Measurements from ENCODE around the gene CDA. TPM values are rescaled to one million over a fixed set of nuclear protein-coding genes. Genes with fewer than 3 reads are reported as not detected.
A peak's percentile ranks its signal among the peaks of the same experiment; 100 is the strongest.

Gene CDA
- total RNA-seq = under 1 TPM in 1 of 5 donors, not detected in 4; 0.35 TPM
- total RNA-seq (2013) = not detected
- total RNA-seq = 0 to 0.23 (median 0) reads per million in 29 experiments

DNA sequence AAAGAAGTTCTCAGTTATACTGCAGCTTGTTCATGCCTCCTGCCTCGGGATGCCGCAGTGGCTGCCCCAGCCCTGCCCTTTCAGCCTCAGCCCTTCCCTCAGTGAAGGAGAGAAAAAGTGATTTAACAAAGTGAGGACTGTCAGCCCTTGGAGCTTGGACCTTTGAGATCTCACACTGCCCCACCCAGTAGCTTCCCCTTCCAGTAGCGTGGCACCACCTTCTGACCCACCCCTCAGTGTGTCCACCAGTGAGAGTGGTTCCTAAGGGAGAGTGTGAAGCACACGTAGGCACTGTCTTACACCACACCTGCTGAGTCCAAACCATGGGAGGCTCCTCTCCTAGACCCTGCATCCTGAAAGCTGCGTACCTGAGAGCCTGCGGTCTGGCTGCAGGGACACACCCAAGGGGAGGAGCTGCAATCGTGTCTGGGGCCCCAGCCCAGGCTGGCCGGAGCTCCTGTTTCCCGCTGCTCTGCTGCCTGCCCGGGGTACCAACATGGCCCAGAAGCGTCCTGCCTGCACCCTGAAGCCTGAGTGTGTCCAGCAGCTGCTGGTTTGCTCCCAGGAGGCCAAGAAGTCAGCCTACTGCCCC, at the start of gene CDA:
TSS of gene CDA (plus strand) at position 464 of the 592 bp plus-strand sequence. CDS start at position 497, 33 bp downstream.
- peaks cover 8 to 13% (median 9%) of the 10 kb centered on the region in 3 donors for H3K4me1 Mint-ChIP-seq
- ATAC-seq (replicated peaks in 1 of 4) (no peak), DNase-seq (peak in 1 of 35 experiments; percentile 8)
- WGBS (ENCODE audit: insufficient coverage) = 29% methylated on average over 9 of the region's 11 CpGs
- H3K27me3 ChIP-seq (replicated peaks in 1 of 2; ENCODE audit: control insufficient read depth in 2 of 2, extremely low read depth in 1 of 2, insufficient read depth in 2 of 2, low read length in 1 of 2) = peaks cover 2 to 56% of the 10 kb centered on the region in 2 experiments
- H3K27ac ChIP-seq (ENCODE audit: low read length) = no peak within 1 kb of the TSS
- CTCF ChIA-PET = no interaction called here
- peaks cover 51 to 71% of the 10 kb centered on the region in 2 donors for H3K27me3 Mint-ChIP-seq
- POLR2A ChIA-PET = no interaction called here
- H3K27ac Mint-ChIP-seq = no peak within 1 kb of the TSS
- H3K4me1 ChIP-seq (ENCODE audit: control insufficient read depth in 1 of 2, extremely low read depth in 1 of 2, insufficient read depth in 2 of 2, low read length in 2 of 2) = peaks cover 0 to 5% of the 10 kb centered on the region in 2 experiments
- no peak within 1 kb of the TSS for H3K4me3 Mint-ChIP-seq
- H3K36me3 ChIP-seq (ENCODE audit: control insufficient read depth in 2 of 2, extremely low read depth in 1 of 2, insufficient read depth in 1 of 2, low read length in 1 of 2) = no peaks in the 10 kb centered on the region
- no peak within 1 kb of the TSS for H3K4me3 ChIP-seq (ENCODE audit: control insufficient read depth in 1 of 2, extremely low read depth in 1 of 2, low read length in 1 of 2)
- no peaks in the 10 kb centered on the region for H3K36me3 Mint-ChIP-seq
- H3K9me3 ChIP-seq = no peaks in the 10 kb centered on the region
- no peaks in the 10 kb centered on the region for H3K9me3 Mint-ChIP-seq

DNA sequence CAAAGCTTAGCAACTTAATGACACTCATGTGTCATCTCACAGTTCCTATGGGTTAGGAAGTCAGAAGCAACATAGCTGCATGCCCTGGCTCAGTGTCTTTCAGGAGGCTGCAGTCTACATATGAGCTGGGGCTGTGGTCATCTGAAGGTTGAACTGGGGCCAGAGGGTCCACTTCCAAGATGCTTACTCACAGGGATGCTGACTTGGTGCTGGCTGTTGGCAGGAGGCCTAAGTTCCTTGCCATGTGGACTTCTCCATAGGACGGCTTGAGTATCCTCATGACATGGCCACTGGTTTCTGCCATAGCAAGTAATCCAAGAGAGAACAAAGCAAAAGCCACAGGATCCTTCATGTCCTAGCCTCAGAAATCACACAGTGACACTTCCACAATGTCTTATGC, 48.6 kb upstream of the CDA start:
- Mint-ChIP-seq H3K27me3 (peaks cover 44 to 46% of the 10 kb centered on the region in 2 donors), H3K36me3 (no peaks in the 10 kb centered on the region)
- CTCF ChIA-PET = no interaction called here

GRCh38 chr1:20546637-20547036, 42.3 kb upstream of the CDA start:
- Mint-ChIP-seq H3K4me3 (no peak overlapping the region), H3K9me3 (no peaks in the 10 kb centered on the region), H3K4me1 (no peaks in the 10 kb centered on the region), H3K36me3 (no peaks in the 10 kb centered on the region), H3K27ac (no peak overlapping the region), H3K27me3 (peaks cover 48 to 49% of the 10 kb centered on the region in 2 donors)
- ChIA-PET POLR2A (no interaction called here), CTCF (no interaction called here)
- H3K9me3 ChIP-seq = no peaks in the 10 kb centered on the region
- H3K4me1 ChIP-seq (ENCODE audit: control insufficient read depth in 1 of 2, extremely low read depth in 1 of 2, insufficient read depth in 2 of 2, low read length in 2 of 2) = no peaks in the 10 kb centered on the region
- H3K27me3 ChIP-seq (replicated peaks in 1 of 2; ENCODE audit: control insufficient read depth in 2 of 2, extremely low read depth in 1 of 2, insufficient read depth in 2 of 2, low read length in 1 of 2) = peaks cover 7 to 29% of the 10 kb centered on the region in 2 experiments
- no peak for ATAC-seq (replicated peaks in 1 of 4)
- no peak overlapping the region for H3K27ac ChIP-seq (ENCODE audit: low read length)
- 92% methylated on average over 2 of the region's 3 CpGs for WGBS (ENCODE audit: insufficient coverage)
- DNase-seq = no peak
- no peak overlapping the region for H3K4me3 ChIP-seq (ENCODE audit: control insufficient read depth in 1 of 2, extremely low read depth in 1 of 2, low read length in 1 of 2)
- H3K36me3 ChIP-seq (ENCODE audit: control insufficient read depth in 2 of 2, extremely low read depth in 1 of 2, insufficient read depth in 1 of 2, low read length in 1 of 2) = no peaks in the 10 kb centered on the region

More for the DNA sequence above, 48.6 kb upstream of the CDA start:
- ATAC-seq (replicated peaks in 1 of 4) (no peak), DNase-seq (no peak)
- Mint-ChIP-seq H3K4me3 (no peak overlapping the region), H3K27ac (no peak overlapping the region), H3K9me3 (no peaks in the 10 kb centered on the region), H3K4me1 (no peaks in the 10 kb centered on the region)
- Histone ChIP-seq H3K27ac (ENCODE audit: low read length) (no peak overlapping the region), H3K9me3 (no peaks in the 10 kb centered on the region), H3K4me3 (ENCODE audit: control insufficient read depth in 1 of 2, extremely low read depth in 1 of 2, low read length in 1 of 2) (no peak overlapping the region), H3K27me3 (replicated peaks in 1 of 2; ENCODE audit: control insufficient read depth in 2 of 2, extremely low read depth in 1 of 2, insufficient read depth in 2 of 2, low read length in 1 of 2) (peaks cover 4 to 34% of the 10 kb centered on the region in 2 experiments), H3K4me1 (ENCODE audit: control insufficient read depth in 1 of 2, extremely low read depth in 1 of 2, insufficient read depth in 2 of 2, low read length in 2 of 2) (no peaks in the 10 kb centered on the region), H3K36me3 (ENCODE audit: control insufficient read depth in 2 of 2, extremely low read depth in 1 of 2, insufficient read depth in 1 of 2, low read length in 1 of 2) (no peaks in the 10 kb centered on the region)
- POLR2A ChIA-PET = no interaction called here
- WGBS (ENCODE audit: insufficient coverage) = 100% methylated on average over 1 of the region's 1 CpG

DNA sequence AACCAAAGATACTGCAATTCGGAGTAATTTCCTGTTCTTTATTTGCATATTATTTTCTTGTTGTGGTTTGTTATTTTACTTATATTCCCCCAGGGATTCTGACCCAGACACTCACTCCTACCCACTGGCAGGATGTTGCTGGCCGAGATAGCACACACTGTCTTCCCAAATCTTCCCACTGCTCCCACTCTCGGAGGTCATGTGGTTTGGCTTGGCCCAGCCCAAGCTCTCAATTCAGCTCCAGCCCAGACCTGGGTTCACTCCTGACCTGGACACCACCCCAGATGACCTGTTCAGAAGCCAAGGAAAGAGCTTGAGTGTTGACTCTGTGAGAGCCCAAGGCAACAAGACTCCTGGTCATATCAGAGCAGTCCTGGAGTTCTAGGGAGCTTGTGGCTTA, 37.7 kb upstream of the CDA start:
- H3K4me1 Mint-ChIP-seq = peaks cover 0 to 3% (median 2%) of the 10 kb centered on the region in 3 donors
- H3K4me3 Mint-ChIP-seq = no peak overlapping the region
- peaks cover 32 to 52% of the 10 kb centered on the region in 2 donors for H3K27me3 Mint-ChIP-seq
- no peak overlapping the region for H3K27ac ChIP-seq (ENCODE audit: low read length)
- POLR2A ChIA-PET = no interaction called here
- no peaks in the 10 kb centered on the region for H3K9me3 Mint-ChIP-seq
- DNase-seq (no peak), ATAC-seq (replicated peaks in 1 of 4) (no peak)
- no peaks in the 10 kb centered on the region for H3K36me3 Mint-ChIP-seq
- H3K4me1 ChIP-seq (ENCODE audit: control insufficient read depth in 1 of 2, extremely low read depth in 1 of 2, insufficient read depth in 2 of 2, low read length in 2 of 2) = peaks cover 0 to 8% of the 10 kb centered on the region in 2 experiments
- H3K9me3 ChIP-seq = no peaks in the 10 kb centered on the region
- H3K27me3 ChIP-seq (replicated peaks in 1 of 2; ENCODE audit: control insufficient read depth in 2 of 2, extremely low read depth in 1 of 2, insufficient read depth in 2 of 2, low read length in 1 of 2) = peaks cover 9 to 49% of the 10 kb centered on the region in 2 experiments
- no peak overlapping the region for H3K4me3 ChIP-seq (ENCODE audit: control insufficient read depth in 1 of 2, extremely low read depth in 1 of 2, low read length in 1 of 2)
- 40% methylated on average over 2 of the region's 3 CpGs for WGBS (ENCODE audit: insufficient coverage)
- CTCF ChIA-PET = no interaction called here
- H3K36me3 ChIP-seq (ENCODE audit: control insufficient read depth in 2 of 2, extremely low read depth in 1 of 2, insufficient read depth in 1 of 2, low read length in 1 of 2) = no peaks in the 10 kb centered on the region
- H3K27ac Mint-ChIP-seq = no peak overlapping the region

DNA sequence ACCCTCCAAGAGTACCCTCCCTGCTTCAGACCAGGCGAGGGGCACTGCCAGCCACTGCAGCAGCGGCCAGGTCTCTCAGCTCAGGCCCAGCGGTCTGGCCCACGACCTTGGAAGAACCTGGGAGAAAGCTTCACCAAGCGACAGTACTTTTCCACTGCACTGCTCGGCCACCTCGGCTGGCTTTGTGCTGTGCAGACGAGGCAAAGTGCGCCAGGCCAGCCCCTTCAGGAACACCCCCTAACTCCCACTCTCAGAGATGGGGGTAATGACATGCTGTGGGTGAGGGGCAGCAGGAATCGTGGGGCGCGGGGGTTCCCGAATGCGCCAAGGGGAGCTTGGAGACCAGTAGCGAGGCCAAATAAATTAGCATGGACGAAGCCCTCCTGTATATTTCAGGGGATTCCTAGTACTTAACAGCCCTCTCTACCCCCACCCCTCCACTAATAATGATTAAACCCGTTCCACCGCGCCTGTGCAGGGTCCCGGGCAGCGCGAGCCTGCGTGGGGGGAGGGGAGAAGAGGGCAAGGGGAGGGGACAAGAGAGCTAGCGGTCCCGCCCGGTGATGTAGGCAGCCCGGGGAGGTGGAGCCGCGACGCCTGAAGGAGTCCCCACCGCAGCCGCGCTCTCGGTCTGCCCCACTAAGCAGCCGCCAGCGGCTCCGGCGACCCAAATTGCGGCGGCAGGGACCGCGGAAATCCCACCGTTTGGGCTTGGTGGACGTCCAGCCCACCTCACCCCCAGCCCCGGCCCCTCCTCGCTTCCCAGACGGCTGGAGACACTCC, 36.8 kb upstream of the CDA start, which contains the start of gene FAM43B:
TSS of gene FAM43B (plus strand) at position 629 of the 783 bp plus-strand sequence. CDS start 401 bp downstream, outside the sequence.
- CTCF ChIA-PET = interaction anchor here in 1 of 2 donors (0.6 kb wide), 1 partner anchor 24 kb away, joined by 3 read pairs; no protein-coding TSS in a partner anchor
- H3K4me3 Mint-ChIP-seq = no peak within 1 kb of the TSS
- H3K4me3 ChIP-seq (ENCODE audit: control insufficient read depth in 1 of 2, extremely low read depth in 1 of 2, low read length in 1 of 2) = no peak within 1 kb of the TSS
- POLR2A ChIA-PET = no interaction called here
- H3K27me3 Mint-ChIP-seq = peaks cover 26 to 47% of the 10 kb centered on the region in 2 donors
- H3K9me3 Mint-ChIP-seq = no peaks in the 10 kb centered on the region
- H3K27ac Mint-ChIP-seq = no peak within 1 kb of the TSS
- DNase-seq (no peak), ATAC-seq (replicated peaks in 1 of 4) (no peak)
- H3K4me1 Mint-ChIP-seq = peaks cover 0 to 3% (median 2%) of the 10 kb centered on the region in 3 donors
- WGBS (ENCODE audit: insufficient coverage) = 2% methylated on average over 26 of the region's 47 CpGs
- peaks cover 0 to 8% of the 10 kb centered on the region in 2 experiments for H3K4me1 ChIP-seq (ENCODE audit: control insufficient read depth in 1 of 2, extremely low read depth in 1 of 2, insufficient read depth in 2 of 2, low read length in 2 of 2)
- no peak within 1 kb of the TSS for H3K27ac ChIP-seq (ENCODE audit: low read length)
- H3K36me3 ChIP-seq (ENCODE audit: control insufficient read depth in 2 of 2, extremely low read depth in 1 of 2, insufficient read depth in 1 of 2, low read length in 1 of 2) = no peaks in the 10 kb centered on the region
- no peaks in the 10 kb centered on the region for H3K9me3 ChIP-seq
- peaks cover 9 to 58% of the 10 kb centered on the region in 2 experiments for H3K27me3 ChIP-seq (replicated peaks in 1 of 2; ENCODE audit: control insufficient read depth in 2 of 2, extremely low read depth in 1 of 2, insufficient read depth in 2 of 2, low read length in 1 of 2)
- H3K36me3 Mint-ChIP-seq = no peaks in the 10 kb centered on the region

- H3K27ac Mint-ChIP-seq = no peak overlapping the region
- H3K36me3 ChIP-seq (ENCODE audit: control insufficient read depth in 2 of 2, extremely low read depth in 1 of 2, insufficient read depth in 1 of 2, low read length in 1 of 2) = no peaks in the 10 kb centered on the region
- no peak for ATAC-seq (replicated peaks in 1 of 4)
- no peak overlapping the region for H3K27ac ChIP-seq (ENCODE audit: low read length)
- peaks cover 21 to 46% of the 10 kb centered on the region in 2 donors for H3K27me3 Mint-ChIP-seq
- H3K4me3 Mint-ChIP-seq = no peak overlapping the region
- peaks cover 0 to 8% of the 10 kb centered on the region in 2 experiments for H3K4me1 ChIP-seq (ENCODE audit: control insufficient read depth in 1 of 2, extremely low read depth in 1 of 2, insufficient read depth in 2 of 2, low read length in 2 of 2)
- H3K36me3 Mint-ChIP-seq = no peaks in the 10 kb centered on the region
- no peak for DNase-seq
- no peaks in the 10 kb centered on the region for H3K9me3 Mint-ChIP-seq
- peaks cover 9 to 61% of the 10 kb centered on the region in 2 experiments for H3K27me3 ChIP-seq (replicated peaks in 1 of 2; ENCODE audit: control insufficient read depth in 2 of 2, extremely low read depth in 1 of 2, insufficient read depth in 2 of 2, low read length in 1 of 2)
- 6% methylated on average over 82 of the region's 82 CpGs for WGBS (ENCODE audit: insufficient coverage)
- H3K4me3 ChIP-seq (ENCODE audit: control insufficient read depth in 1 of 2, extremely low read depth in 1 of 2, low read length in 1 of 2) = no peak overlapping the region
- peaks cover 0 to 3% (median 2%) of the 10 kb centered on the region in 3 donors for H3K4me1 Mint-ChIP-seq
- CTCF ChIA-PET = interaction anchor here in 1 of 2 donors (0.6 kb wide), 1 partner anchor 25 kb away, joined by 3 read pairs; no protein-coding TSS in a partner anchor
- no peaks in the 10 kb centered on the region for H3K9me3 ChIP-seq
- POLR2A ChIA-PET = no interaction called here
These were observed 36.0 kb upstream of the CDA start for GRCh38 chr1:20552728-20553445.

Measured in T-cell (primary cell).